Measurements from ENCODE around the gene GORASP1. TPM values are rescaled to one million over a fixed set of nuclear protein-coding genes. Genes with fewer than 3 reads are reported as not detected.

The GORASP1 gene
- total RNA-seq, 2 experiments from 2014 or later, result 52.0 to 53.1 TPM

DNA sequence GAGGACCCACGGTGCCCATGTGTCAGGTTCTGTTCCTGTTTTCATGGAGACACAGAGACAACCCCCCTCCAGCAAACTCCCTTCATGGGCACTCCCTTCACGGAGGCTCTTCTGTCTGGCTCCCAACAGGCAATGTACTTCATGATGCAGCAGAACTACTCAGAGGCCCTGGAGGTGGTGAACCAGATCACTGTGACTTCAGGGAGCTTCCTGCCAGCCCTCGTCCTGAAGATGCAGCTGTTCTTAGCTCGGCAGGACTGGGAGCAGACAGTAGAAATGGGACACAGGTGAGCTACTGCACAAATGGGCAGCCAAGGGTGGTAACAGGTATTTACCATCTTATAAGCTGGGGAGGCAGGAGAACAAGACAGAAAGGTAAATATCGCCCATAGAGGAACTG is 7.0 kb upstream of the GORASP1 start:
- no peak for DNase-seq
- Mint-ChIP-seq H3K4me1 (peaks cover 2% of the 10 kb centered on the region), H3K9me3 (no peaks in the 10 kb centered on the region), H3K4me3 (no peak overlapping the region), H3K36me3 (ENCODE audit: low read depth) (peaks cover 4% of the 10 kb centered on the region), H3K27ac (no peak overlapping the region), H3K27me3 (peaks cover 1% of the 10 kb centered on the region)
- POLR2A ChIA-PET, result interaction anchor here (1.0 kb wide), 1 partner anchor 13 kb away, joined by 3 read pairs; no protein-coding TSS in a partner anchor
- CTCF ChIA-PET, result interaction anchor here (1.1 kb wide), 1 partner anchor 174 kb away, joined by 4 read pairs; no protein-coding TSS in a partner anchor

DNA sequence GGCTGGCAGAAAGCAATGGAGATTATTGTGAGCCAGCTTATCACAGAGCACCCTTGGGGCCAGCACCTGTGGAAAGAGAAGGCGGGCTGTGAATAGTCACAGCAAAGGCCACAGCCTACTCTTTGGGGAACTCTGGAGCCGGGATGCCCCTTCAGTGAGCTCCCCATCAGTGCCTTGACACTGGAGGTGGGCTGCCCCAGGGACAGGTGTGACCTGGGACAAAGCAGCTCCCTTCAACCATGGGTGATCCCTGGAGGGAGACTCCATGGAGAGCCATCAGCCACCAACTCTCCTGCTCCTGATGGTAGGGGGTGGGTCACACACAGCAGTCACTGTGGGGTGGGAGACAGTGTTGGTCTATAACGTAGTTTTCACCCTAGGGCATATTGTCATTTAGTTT is 5.9 kb upstream of the GORASP1 start:
- CTCF ChIA-PET, result no interaction called here
- no peak overlapping the region for H3K4me3 Mint-ChIP-seq
- no peak for DNase-seq

DNA sequence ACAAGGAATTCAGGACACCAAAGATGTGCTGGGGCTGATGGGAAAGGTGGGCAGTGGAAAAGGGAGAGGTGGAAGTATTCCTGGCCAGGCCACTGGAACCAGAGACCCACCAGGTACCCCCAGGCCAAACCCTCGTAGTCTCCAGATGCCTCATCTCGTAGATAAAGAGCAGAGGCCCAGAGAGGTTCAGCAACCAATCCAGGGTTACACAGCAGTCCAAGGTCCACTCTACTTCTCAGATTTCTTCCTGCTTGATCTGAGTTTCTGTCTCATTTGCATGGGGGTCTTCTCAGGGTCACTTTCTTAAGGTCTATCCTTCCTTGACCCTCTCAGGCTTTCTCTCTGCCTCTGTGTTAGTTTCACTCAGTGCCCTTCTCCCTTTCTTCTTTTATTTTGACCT is 5.1 kb upstream of the GORASP1 start:
- H3K9me3 Mint-ChIP-seq, result no peaks in the 10 kb centered on the region
- CTCF ChIA-PET, result no interaction called here
- H3K27me3 Mint-ChIP-seq, result no peaks in the 10 kb centered on the region
- peaks cover 20% of the 10 kb centered on the region for H3K4me1 Mint-ChIP-seq
- DNase-seq, result peak; percentile 3
- POLR2A ChIA-PET, result no interaction called here
- no peak overlapping the region for H3K27ac Mint-ChIP-seq
- no peak overlapping the region for H3K4me3 Mint-ChIP-seq
- H3K36me3 Mint-ChIP-seq (ENCODE audit: low read depth), result peaks cover 4% of the 10 kb centered on the region

More for the DNA sequence above, 5.9 kb upstream of the GORASP1 start:
- H3K36me3 Mint-ChIP-seq (ENCODE audit: low read depth), result peaks cover 4% of the 10 kb centered on the region
- no peak overlapping the region for H3K27ac Mint-ChIP-seq
- peaks cover 14% of the 10 kb centered on the region for H3K4me1 Mint-ChIP-seq
- H3K9me3 Mint-ChIP-seq, result no peaks in the 10 kb centered on the region
- H3K27me3 Mint-ChIP-seq, result no peaks in the 10 kb centered on the region
- POLR2A ChIA-PET, result interaction anchor here (1.4 kb wide), 1 partner anchor 14 kb away, joined by 3 read pairs; no protein-coding TSS in a partner anchor

DNA sequence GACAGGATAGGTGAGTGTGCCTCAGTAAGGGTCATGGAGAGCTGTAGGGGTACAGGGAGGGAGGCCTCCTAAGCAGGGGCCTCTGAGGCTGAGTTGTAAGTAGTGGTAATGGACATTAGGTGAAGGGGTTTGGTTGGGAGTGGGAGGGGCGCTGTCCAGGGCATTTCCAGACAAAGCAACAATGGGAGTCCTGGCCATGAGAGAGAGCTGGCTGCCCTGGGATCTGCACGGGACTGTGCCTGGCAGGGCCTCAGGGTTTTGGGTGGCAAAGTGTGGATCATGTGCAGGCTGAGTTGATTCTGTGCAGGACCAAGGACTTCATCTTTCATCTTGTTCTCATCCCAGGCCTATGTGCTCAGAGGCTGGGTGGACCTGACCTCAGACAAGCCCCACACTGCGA is 4.7 kb upstream of the GORASP1 start:
- Mint-ChIP-seq H3K9me3 (no peaks in the 10 kb centered on the region), H3K36me3 (ENCODE audit: low read depth) (peaks cover 4% of the 10 kb centered on the region), H3K27me3 (no peaks in the 10 kb centered on the region), H3K4me3 (no peak overlapping the region), H3K27ac (no peak overlapping the region), H3K4me1 (peaks cover 20% of the 10 kb centered on the region)
- ChIA-PET CTCF (no interaction called here), POLR2A (interaction anchor here (1.2 kb wide), 1 partner anchor 8 kb away, joined by 3 read pairs; no protein-coding TSS in a partner anchor)
- no peak for DNase-seq

DNA sequence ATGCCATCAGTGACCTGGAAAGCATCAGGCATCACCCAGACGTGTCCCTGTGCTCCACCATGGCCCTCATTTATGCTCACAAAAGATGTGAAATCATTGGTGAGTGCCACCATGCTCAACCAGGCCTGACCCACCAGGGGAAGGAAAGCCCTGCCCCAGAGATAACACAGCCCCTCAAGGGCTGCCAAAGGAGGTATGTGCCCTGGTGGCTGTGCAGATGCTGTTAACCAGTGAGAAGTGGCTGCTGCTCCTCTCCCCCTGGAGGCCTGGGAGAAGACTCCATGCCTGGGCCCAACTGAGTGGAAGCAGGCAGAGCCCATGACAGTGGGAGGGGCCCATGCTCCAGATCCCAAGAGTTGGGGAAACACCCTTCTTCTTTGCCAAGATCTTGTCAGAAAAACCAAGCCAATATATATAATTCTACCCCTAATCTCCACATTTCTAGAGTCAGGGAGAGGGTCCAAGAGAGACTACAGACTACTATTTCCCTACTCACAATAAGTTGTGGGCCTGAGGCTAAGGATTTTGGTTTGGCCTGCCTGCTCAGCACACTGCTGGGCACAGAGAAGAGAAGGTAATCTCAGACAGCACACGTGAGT is 2.7 kb upstream of the GORASP1 start:
- H3K4me1 Mint-ChIP-seq, result peaks cover 38% of the 10 kb centered on the region
- H3K4me3 Mint-ChIP-seq, result no peak overlapping the region
- ChIA-PET POLR2A (no interaction called here), CTCF (interaction anchor here (2.9 kb wide), 1 partner anchor 182 kb away, joined by 13 read pairs; no protein-coding TSS in a partner anchor)
- H3K27me3 Mint-ChIP-seq, result no peaks in the 10 kb centered on the region
- H3K36me3 Mint-ChIP-seq (ENCODE audit: low read depth), result peaks cover 11% of the 10 kb centered on the region
- DNase-seq, result no peak
- H3K27ac Mint-ChIP-seq, result no peak overlapping the region
- H3K9me3 Mint-ChIP-seq, result no peaks in the 10 kb centered on the region

DNA sequence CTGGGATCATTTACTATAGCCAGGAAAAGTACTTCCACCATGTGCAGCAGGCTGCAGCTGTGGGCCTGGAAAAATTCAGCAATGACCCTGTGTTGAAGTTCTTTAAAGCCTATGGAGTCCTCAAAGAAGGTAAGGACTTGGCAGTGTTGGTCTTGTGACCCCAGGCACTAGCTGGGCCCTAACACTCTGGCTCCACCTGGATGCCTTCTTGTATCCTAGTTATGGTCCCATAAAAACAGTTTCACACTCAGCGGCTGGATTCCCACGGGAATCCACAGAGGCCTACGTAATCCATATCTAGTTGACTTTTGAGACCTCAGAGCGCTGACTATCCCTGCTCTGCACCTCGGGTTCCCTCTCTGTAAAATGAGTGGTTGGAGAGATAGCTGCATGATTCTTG is 1.7 kb upstream of the GORASP1 start:
- H3K9me3 Mint-ChIP-seq, result no peaks in the 10 kb centered on the region
- H3K4me1 Mint-ChIP-seq, result peaks cover 41% of the 10 kb centered on the region
- DNase-seq, result no peak
- CTCF ChIA-PET, result interaction anchor here (0.6 to 3.4 kb wide), 7 partner anchors 18 to 183 kb away, joined by 3 to 18 read pairs (median 9); no protein-coding TSS in a partner anchor
- peak overlapping the region; percentile 91 for H3K27ac Mint-ChIP-seq
- POLR2A ChIA-PET, result interaction anchor here (1.0 to 4.2 kb wide), 7 partner anchors 19 to 275 kb away, joined by 3 to 29 read pairs (median 4); no protein-coding TSS in a partner anchor
- no peak overlapping the region for H3K4me3 Mint-ChIP-seq
- H3K36me3 Mint-ChIP-seq (ENCODE audit: low read depth), result peaks cover 11% of the 10 kb centered on the region
- H3K27me3 Mint-ChIP-seq, result no peaks in the 10 kb centered on the region

DNA sequence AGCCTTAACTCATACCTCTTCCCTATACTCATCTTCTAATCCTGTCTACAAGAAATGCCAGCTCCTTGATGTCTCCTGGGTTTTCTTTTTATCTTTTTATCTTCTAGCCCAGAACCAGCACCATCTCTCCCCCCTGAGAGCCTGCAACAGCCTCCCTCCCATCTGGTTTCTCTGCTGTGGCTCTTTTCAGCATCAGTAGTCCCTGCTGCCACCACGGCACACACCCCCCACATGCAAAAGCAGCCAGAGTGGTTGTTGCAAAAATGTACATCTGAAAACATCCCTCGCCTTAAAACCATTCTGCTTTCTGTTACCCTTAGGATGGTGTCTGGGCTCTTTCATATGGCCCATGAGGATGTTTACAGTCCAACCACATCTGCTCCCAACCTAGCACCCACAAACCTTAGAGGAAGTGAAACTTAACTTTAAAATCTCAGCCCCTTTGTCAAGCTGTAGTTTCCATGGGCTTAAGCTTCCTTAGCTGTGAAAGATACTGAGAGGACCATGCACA is 828 bp upstream of the GORASP1 start:
- Mint-ChIP-seq H3K27me3 (no peaks in the 10 kb centered on the region), H3K4me1 (peaks cover 46% of the 10 kb centered on the region), H3K9me3 (no peaks in the 10 kb centered on the region), H3K27ac (peak overlapping the region; percentile 91), H3K4me3 (peak overlapping the region; percentile 83), H3K36me3 (ENCODE audit: low read depth) (peaks cover 11% of the 10 kb centered on the region)
- DNase-seq, result peak; percentile 62
- CTCF ChIA-PET, result interaction anchor here (0.9 to 3.4 kb wide), 7 partner anchors 19 to 183 kb away, joined by 3 to 18 read pairs (median 9); no protein-coding TSS in a partner anchor
- POLR2A ChIA-PET, result interaction anchor here (0.8 to 4.2 kb wide), 13 partner anchors 19 to 276 kb away, joined by 3 to 29 read pairs (median 4); no protein-coding TSS in a partner anchor

DNA sequence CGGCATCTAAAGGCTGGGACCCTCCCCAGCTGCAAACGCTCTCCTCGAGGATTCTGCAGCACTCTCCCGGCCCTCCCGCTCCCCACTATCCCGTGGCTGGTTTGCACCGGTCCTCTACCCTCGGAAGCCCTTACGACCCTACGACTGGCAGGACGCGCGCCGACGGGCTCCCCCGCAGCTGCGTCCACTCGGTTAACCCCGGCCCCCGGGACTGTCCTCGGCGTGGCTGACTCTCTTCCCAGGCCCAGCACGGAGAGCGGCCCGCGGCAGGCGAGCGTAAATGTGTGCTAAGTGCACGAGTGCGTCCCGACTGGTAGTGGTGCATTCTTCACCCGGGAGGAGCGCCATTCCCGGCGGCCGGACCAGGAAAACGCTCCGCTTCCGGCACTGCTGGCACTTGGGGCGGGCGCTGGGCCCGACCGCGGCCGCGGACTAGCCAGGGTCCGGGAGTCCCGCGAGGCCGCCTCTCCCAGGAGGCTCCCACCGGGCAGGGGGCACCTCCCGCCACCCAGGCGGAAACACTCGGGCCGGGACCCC is 508 bp downstream of the GORASP1 start:
- H3K4me3 Mint-ChIP-seq, result peak overlapping the region; percentile 84
- peak overlapping the region; percentile 70 for H3K27ac Mint-ChIP-seq
- H3K9me3 Mint-ChIP-seq, result no peaks in the 10 kb centered on the region
- peaks cover 55% of the 10 kb centered on the region for H3K4me1 Mint-ChIP-seq
- DNase-seq, result peak; percentile 29
- ChIA-PET CTCF (interaction anchor here (0.9 to 3.4 kb wide), 3 partner anchors 20 to 183 kb away, joined by 3 to 35 read pairs (median 18); no protein-coding TSS in a partner anchor), POLR2A (interaction anchor here (1.2 to 4.2 kb wide), 10 partner anchors 21 to 300 kb away, joined by 3 to 29 read pairs (median 5); partner anchors contain the start of gene RPSA)
- peaks cover 11% of the 10 kb centered on the region for H3K36me3 Mint-ChIP-seq (ENCODE audit: low read depth)
- no peaks in the 10 kb centered on the region for H3K27me3 Mint-ChIP-seq

DNA sequence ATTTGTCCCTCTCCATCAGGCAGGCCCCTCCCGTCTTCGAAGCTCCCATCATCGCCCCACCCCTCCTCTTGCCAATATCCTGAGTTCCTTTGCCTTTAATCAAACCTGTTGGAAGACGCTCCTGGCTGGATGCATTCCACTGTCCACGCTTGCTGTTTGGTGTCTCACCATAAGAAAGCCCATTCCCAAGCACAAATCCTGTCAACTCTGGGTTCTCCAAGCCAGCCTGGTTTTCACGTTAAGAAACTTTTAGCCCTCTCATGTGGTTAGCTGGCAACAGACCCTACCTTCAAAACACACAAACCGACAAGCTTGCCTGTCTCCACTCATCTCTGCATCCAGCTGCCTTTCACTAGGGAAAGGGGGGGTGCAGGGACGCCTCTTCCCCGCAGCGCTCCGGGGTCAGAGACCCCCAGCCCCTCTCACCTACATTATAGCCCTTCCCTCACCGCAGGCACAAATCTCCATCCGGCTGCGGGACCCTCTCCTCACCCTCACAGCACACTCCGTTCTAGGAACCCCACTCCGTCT is 1.1 kb downstream of the GORASP1 start:
- H3K27ac Mint-ChIP-seq, result peak overlapping the region; percentile 70
- POLR2A ChIA-PET, result interaction anchor here (1.2 to 4.2 kb wide), 7 partner anchors 27 to 301 kb away, joined by 3 to 29 read pairs (median 5); partner anchors contain the start of gene RPSA
- peak overlapping the region; percentile 84 for H3K4me3 Mint-ChIP-seq
- H3K9me3 Mint-ChIP-seq, result no peaks in the 10 kb centered on the region
- CTCF ChIA-PET, result interaction anchor here (0.8 to 3.4 kb wide), 5 partner anchors 21 to 268 kb away, joined by 3 to 35 read pairs (median 3); no protein-coding TSS in a partner anchor
- no peaks in the 10 kb centered on the region for H3K27me3 Mint-ChIP-seq
- peaks cover 11% of the 10 kb centered on the region for H3K36me3 Mint-ChIP-seq (ENCODE audit: low read depth)
- no peak for DNase-seq
- H3K4me1 Mint-ChIP-seq, result peaks cover 58% of the 10 kb centered on the region

DNA sequence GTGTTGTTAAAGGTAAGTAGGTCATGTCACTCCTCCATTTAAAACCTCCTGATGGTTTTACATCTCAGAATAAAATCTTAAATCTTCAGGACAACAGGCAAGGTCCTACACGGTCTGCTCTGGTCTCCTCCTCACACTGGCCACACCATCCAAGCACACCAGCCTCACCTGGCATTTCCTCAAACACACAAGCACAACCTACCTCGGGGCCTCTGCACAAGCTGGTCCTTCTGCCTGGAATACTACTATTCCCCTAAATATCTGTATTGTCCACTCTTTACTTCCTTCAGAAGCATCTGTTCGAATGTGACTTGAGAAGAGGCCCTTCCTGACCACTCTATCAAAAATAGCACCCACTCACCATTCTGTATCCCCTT is 1.8 kb downstream of the GORASP1 start:
- Mint-ChIP-seq H3K36me3 (ENCODE audit: low read depth) (peaks cover 12% of the 10 kb centered on the region), H3K27me3 (no peaks in the 10 kb centered on the region), H3K4me3 (peak overlapping the region; percentile 84), H3K9me3 (no peaks in the 10 kb centered on the region), H3K27ac (peak overlapping the region; percentile 70), H3K4me1 (peaks cover 60% of the 10 kb centered on the region)
- CTCF ChIA-PET, result interaction anchor here (0.8 to 3.0 kb wide), 4 partner anchors 90 to 272 kb away, joined by 3 to 35 read pairs (median 4); no protein-coding TSS in a partner anchor
- POLR2A ChIA-PET, result interaction anchor here (1.2 to 4.2 kb wide), 7 partner anchors 28 to 301 kb away, joined by 3 to 29 read pairs (median 5); partner anchors contain the start of gene RPSA
- DNase-seq, result no peak

DNA sequence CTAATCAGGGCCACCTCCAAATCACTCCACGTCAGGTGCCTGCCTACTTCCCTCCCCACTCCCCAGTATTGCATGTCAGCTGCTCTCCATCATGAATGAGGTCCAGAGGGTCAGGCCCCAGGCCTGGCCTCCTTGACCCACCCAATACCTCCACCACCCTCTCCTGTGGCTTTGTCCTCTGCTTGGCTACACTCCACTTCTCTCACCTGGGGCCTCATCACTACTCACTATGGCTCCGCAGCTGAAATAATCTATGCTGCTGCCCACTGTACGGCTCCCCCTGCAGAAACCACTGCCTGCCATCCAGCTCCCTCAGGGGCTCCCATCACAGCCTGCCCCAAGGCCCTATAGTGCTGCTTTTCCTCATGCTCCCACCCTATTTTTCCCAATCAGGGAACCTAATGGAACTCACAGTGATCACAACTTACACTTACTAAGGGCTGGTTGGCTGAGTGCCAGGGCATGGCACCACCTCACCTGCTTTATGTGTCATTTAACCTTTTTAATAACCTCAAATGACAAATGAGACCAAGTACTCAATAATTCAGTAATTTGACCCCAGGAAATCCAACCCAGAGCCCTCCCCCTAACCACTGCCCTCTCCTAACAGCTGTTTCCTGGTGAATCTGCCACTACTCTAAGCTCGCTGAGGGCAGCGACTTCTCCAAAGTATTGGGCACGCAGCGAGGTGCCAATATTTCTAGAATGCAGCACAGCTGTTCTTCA is 2.3 kb downstream of the GORASP1 start:
- CTCF ChIA-PET, result interaction anchor here (0.7 to 3.0 kb wide), 4 partner anchors 26 to 273 kb away, joined by 3 to 35 read pairs (median 4); no protein-coding TSS in a partner anchor
- no peak for DNase-seq
- Mint-ChIP-seq H3K9me3 (no peaks in the 10 kb centered on the region), H3K36me3 (ENCODE audit: low read depth) (peaks cover 10% of the 10 kb centered on the region), H3K27ac (peak overlapping the region; percentile 16), H3K4me1 (peaks cover 58% of the 10 kb centered on the region), H3K4me3 (peak overlapping the region; percentile 84), H3K27me3 (no peaks in the 10 kb centered on the region)
- POLR2A ChIA-PET, result interaction anchor here (0.8 to 1.6 kb wide), 3 partner anchors 183 to 302 kb away, joined by 3 to 9 read pairs (median 3); partner anchors contain the start of gene RPSA
